ENCODE measurements around the gene CTNNBIP1. TPM values are rescaled to one million over a fixed set of nuclear protein-coding genes. Genes with fewer than 3 reads are reported as not detected.

CTNNBIP1 gene
- total and polyA plus RNA-seq, 8 donors, result 12.3 to 49.8 (median 35.2) TPM

- Histone ChIP-seq H3K9me3 (no peaks in the 10 kb centered on the region), H3K27me3 (no peaks in the 10 kb centered on the region), H3K36me3 (no peaks in the 10 kb centered on the region), H3K27ac (no peak overlapping the region), H3K4me3 (no peak overlapping the region), H3K4me1 (peaks cover 12 to 27% (median 21%) of the 10 kb centered on the region in 4 donors)
- 83 to 100% (median 88%) methylated on average over 2 of the region's 2 CpGs for WGBS, 5 donors
- no peak for TF ChIP-seq EP300 (IDR thresholded peaks at IDR 0.05)
- intact Hi-C loops (cut with DNase I; ENCODE audit: low total_unique reads), result no loop called here
- no peak for DNase-seq
Observed at GRCh38 chr1:9841460-9841859, 68.6 kb downstream of the CTNNBIP1 start.

DNA sequence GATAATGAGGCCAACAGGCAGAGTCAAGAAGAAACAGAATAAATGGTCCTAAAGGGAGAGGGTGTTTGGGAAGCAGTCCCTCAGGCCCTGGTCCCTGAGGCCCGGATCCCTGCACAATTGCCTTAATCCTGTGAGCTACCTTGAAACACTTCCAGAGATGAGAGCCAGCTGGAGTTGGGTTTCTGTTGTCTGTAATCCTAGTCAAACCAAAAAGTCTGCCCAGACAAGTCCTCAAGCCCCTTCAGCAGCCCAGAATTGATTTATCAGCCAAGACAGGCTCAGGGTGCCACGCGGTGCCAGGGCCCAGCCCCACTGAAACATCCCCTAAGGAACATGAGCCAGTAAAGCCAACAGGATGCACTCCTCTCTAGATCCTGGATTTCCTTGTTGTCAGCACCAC, 69.9 kb downstream of the CTNNBIP1 start:
- Histone ChIP-seq H3K9me3 (no peaks in the 10 kb centered on the region), H3K27me3 (no peaks in the 10 kb centered on the region), H3K27ac (no peak overlapping the region), H3K4me3 (no peak overlapping the region), H3K4me1 (peaks cover 18 to 36% (median 29%) of the 10 kb centered on the region in 4 donors), H3K36me3 (no peaks in the 10 kb centered on the region)
- TF ChIP-seq EP300 (IDR thresholded peaks at IDR 0.05) (no peak), CTCF (IDR thresholded peaks at IDR 0.05) (no peak), POLR2AphosphoS5 (IDR thresholded peaks at IDR 0.05) (no peak), POLR2A (IDR thresholded peaks at IDR 0.05) (no peak)
- WGBS, 5 donors, result 56 to 86% (median 59%) methylated on average over 3 of the region's 3 CpGs
- intact Hi-C loops (cut with DNase I; ENCODE audit: low total_unique reads), result no loop called here
- no peak for DNase-seq

- intact Hi-C loops (cut with DNase I; ENCODE audit: low total_unique reads), result no loop called here
- H3K27me3 ChIP-seq, result no peaks in the 10 kb centered on the region
- H3K9me3 ChIP-seq, result no peaks in the 10 kb centered on the region
- DNase-seq, result no peak
- peaks cover 14 to 33% (median 27%) of the 10 kb centered on the region in 4 donors for H3K4me1 ChIP-seq
- H3K4me3 ChIP-seq, result no peak overlapping the region
- no peaks in the 10 kb centered on the region for H3K36me3 ChIP-seq
- no peak overlapping the region for H3K27ac ChIP-seq
- TF ChIP-seq EP300 (IDR thresholded peaks at IDR 0.05) (no peak), POLR2A (IDR thresholded peaks at IDR 0.05) (no peak), CTCF (IDR thresholded peaks at IDR 0.05) (no peak), POLR2AphosphoS5 (IDR thresholded peaks at IDR 0.05) (no peak)
- WGBS, 5 donors, result 84 to 92% (median 90%) methylated on average over 10 of the region's 10 CpGs
Observed at GRCh38 chr1:9838946-9839345, 71.1 kb downstream of the CTNNBIP1 start.

- peaks cover 0 to 15% (median 11%) of the 10 kb centered on the region in 4 donors for H3K4me1 ChIP-seq
- no peak for TF ChIP-seq POLR2A (IDR thresholded peaks at IDR 0.05)
- TF ChIP-seq POLR2AphosphoS5 (IDR thresholded peaks at IDR 0.05), result no peak
- TF ChIP-seq EP300 (IDR thresholded peaks at IDR 0.05), result no peak
- no peak for TF ChIP-seq CTCF (IDR thresholded peaks at IDR 0.05)
- no peaks in the 10 kb centered on the region for H3K36me3 ChIP-seq
- H3K4me3 ChIP-seq, result no peak overlapping the region
- peak overlapping the region in 1 of 5 donors; percentile 2 for H3K27ac ChIP-seq
- H3K9me3 ChIP-seq, result no peaks in the 10 kb centered on the region
- WGBS, 5 donors, result 79 to 89% (median 86%) methylated on average over 5 of the region's 5 CpGs
- H3K27me3 ChIP-seq, result no peaks in the 10 kb centered on the region
- intact Hi-C loops (cut with DNase I; ENCODE audit: low total_unique reads), result no loop called here
- DNase-seq, result no peak
Observed at GRCh38 chr1:9836632-9836960, 73.5 kb downstream of the CTNNBIP1 start.

DNA sequence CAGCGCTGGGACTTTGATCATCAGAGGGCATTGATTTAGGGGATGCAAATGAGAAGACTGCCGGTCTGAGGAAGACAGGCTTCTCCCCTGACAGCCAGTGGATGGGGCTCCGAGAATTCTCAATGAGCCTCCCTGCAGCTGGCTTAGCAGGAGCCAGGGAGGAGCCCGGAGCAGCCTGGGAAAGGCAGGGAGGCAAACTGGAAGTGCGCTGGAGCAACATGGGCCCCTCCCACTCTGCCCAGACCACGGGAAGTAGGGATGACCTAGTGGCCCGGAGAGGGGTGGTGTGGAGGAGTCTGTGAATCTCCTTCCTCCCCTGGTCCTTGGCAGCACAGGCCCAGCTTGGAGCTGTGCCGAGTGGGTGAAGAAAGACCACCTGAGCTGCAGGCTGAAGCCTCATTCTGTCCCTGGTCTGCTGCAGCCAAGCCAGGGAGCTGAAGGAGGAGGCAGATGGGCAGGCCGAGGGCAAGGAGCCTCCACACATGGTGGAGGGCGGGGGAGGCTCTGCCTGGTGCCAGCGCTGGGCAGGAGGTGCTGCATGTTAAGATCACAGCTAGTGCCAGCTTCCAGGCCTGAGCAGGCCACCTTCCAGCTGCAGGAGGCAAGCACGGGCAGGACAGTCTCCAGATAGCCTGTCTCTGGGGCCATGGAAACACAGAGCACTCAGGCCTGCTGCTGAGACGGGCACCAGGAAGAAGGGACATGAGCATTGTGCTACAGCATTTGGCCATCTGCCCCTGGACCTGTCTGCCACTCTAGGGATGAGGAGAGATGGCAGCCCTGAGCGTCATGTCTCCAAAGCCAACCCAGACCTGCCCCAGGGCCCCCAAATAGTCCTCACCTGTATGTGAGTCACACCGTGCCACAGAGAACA, 74.1 kb downstream of the CTNNBIP1 start:
- peak in 1 of 2 donors; percentile 67 for DNase-seq
- H3K4me3 ChIP-seq, result no peak overlapping the region
- no peak for TF ChIP-seq POLR2A (IDR thresholded peaks at IDR 0.05)
- H3K27ac ChIP-seq, result peak overlapping the region in 1 of 5 donors; percentile 2
- no peaks in the 10 kb centered on the region for H3K27me3 ChIP-seq
- H3K9me3 ChIP-seq, result no peaks in the 10 kb centered on the region
- intact Hi-C loops (cut with DNase I; ENCODE audit: low total_unique reads), result no loop called here
- no peaks in the 10 kb centered on the region for H3K36me3 ChIP-seq
- H3K4me1 ChIP-seq, result peaks cover 0 to 15% (median 11%) of the 10 kb centered on the region in 4 donors
- WGBS, 5 donors, result 40 to 47% (median 46%) methylated on average over 10 to 15 of the region's 15 CpGs
